Spleen (tissue), 11 donors: Measurements from ENCODE around the gene HUS1. TPM values are rescaled to one million over a fixed set of nuclear protein-coding genes. Genes with fewer than 3 reads are reported as not detected.
"Not testable (repeated sequence)": the region's sequence is repeated elsewhere in the genome, so short reads cannot be mapped to it uniquely, and the experiment has no call there.

ENCODE experiments used
- DNase-seq: peaks from one replicate; pipeline ENCODE4 v3.0.0-alpha.2; 2020
- H3K27ac ChIP-seq, 8 donors: fragments of 200-600 bp; sonication (generic) in 7 of 8; 1 replicate in 4 of 8; 2 replicates in 4 of 8; pipeline versions ENCODE4 v1.5.0 to v1.8.0; 2016 to 2021; ENCODE audit warnings: inconsistent platforms in 4 of 8, mild to moderate bottlenecking in 4 of 8, moderate library complexity in 1 of 8
- H3K27me3 ChIP-seq, 7 donors: fragments of 200-600 bp; sonication (generic) in 6 of 7; replicated peaks in 1 of 7; 1 replicate in 4 of 7; 2 replicates in 3 of 7; pipeline versions ENCODE4 v1.5.0 to v1.8.0; 2016 to 2021; ENCODE audit warnings: inconsistent platforms in 3 of 7, mild to moderate bottlenecking in 1 of 7
- H3K36me3 ChIP-seq, 6 donors: fragments of 200-600 bp; sonication (generic) in 5 of 6; 1 replicate in 4 of 6; 2 replicates in 2 of 6; pipeline versions ENCODE4 v1.5.0 to v1.8.0; 2016 to 2021; ENCODE audit warnings: inconsistent platforms in 2 of 6
- H3K4me1 ChIP-seq, 6 donors: fragments of 200-600 bp; sonication (generic) in 5 of 6; 1 replicate in 3 of 6; 2 replicates in 3 of 6; pipeline versions ENCODE4 v1.5.0 to v1.8.0; 2016 to 2021; ENCODE audit warnings: inconsistent platforms in 3 of 6
- H3K4me3 ChIP-seq, 8 donors: fragments of 200-600 bp; sonication (generic) in 7 of 8; 1 replicate in 4 of 8; 2 replicates in 4 of 8; pipeline versions ENCODE4 v1.5.0 to v1.8.0; 2016 to 2021; ENCODE audit warnings: inconsistent platforms in 4 of 8, mild to moderate bottlenecking in 4 of 8, moderate library complexity in 2 of 8
- H3K9me3 ChIP-seq, 8 donors: fragments of 200-600 bp; sonication (generic) in 7 of 8; 1 replicate in 4 of 8; 2 replicates in 4 of 8; pipeline versions ENCODE4 v1.5.0 to v1.8.0; 2016 to 2021; ENCODE audit warnings: inconsistent platforms in 4 of 8
- CTCF ChIP-seq, 11 experiments: fragments of 200-600 bp in 7 of 11; fragments of 450-650 bp in 4 of 11; sonication (generic) in 4 of 11; IDR thresholded peaks in 8 of 11; conservative IDR thresholded peaks in 3 of 11; 1 replicate in 7 of 11; 2 replicates in 4 of 11; pipeline versions ENCODE4 v1.4.0 to v1.8.0; 2016 to 2021; ENCODE audit warnings: antibody characterized with exemption in 11 of 11, inconsistent platforms in 4 of 11, mild to moderate bottlenecking in 1 of 11
- POLR2A ChIP-seq, 3 donors: fragments of 450-650 bp; IDR thresholded peaks; one replicate each; pipeline ENCODE4 v1.5.1; 2017; ENCODE audit warnings: antibody characterized with exemption in 3 of 3, mild to moderate bottlenecking in 1 of 3
- POLR2AphosphoS5 ChIP-seq, 3 donors: sonication (generic); formaldehyde crosslinking; IDR thresholded peaks; one replicate each; pipeline ENCODE4 v1.5.1; 2017; ENCODE audit warnings: antibody characterized with exemption in 3 of 3
- WGBS, 5 donors: extraction: QIAGEN DNeasy Blood & Tissue Kit in 3 of 5; methylation state at CpG; one replicate each; pipeline versions ENCODE4 v1.1.5 to v1.1.7; 2013 to 2018; 5-methylcytosine and 5-hydroxymethylcytosine counted together
- intact Hi-C: fragments of 100-400 bp; cut with DNase I; formaldehyde crosslinking; loops from one replicate; pipeline ENCODE4 v1.15.0; 2023; ENCODE audit warnings: low total_unique reads
- polyA plus RNA-seq, 3 donors: library from polyadenylated mRNA; stranded (reverse); fragments of 200-250 nt; gene quantifications; one replicate each; pipeline ENCODE4 v1.2.1, GENCODE V29; 2013
- total RNA-seq, 7 donors: library from RNA; depleted of rRNA in 3 of 7; stranded (reverse); fragments of >200 nt in 3 of 7; fragmentation: NEBNext Ultra II Directional in 4 of 7; extraction: Animal tissue kit (Norgen Biotek cat#: 25700) in 4 of 7; gene quantifications; one replicate each; pipeline versions ENCODE4 v1.1.0 to v1.2.1, GENCODE V29; 2016 to 2021
- donor health status: healthy with polysubstance abuse.
- donor health status: DM: no; HTN: no; CAD: no; lungs with moderate emphysema.
- donor health status: DM: no; HTN: no; CAD: no.
- donor health status: Bipolar disorder and iron deficiency.
- donor health status: healthy.
- donor health status: DM: no; HTN: no; CAD: no.
- donor health status: DM: yes; HTN: yes; CAD: no.

HUS1 gene
- total and polyA plus RNA-seq, 10 donors, result 4.8 to 74.2 (median 33.2) TPM

GRCh38 chr7:47932016-47932415 is 47.4 kb downstream of the HUS1 start:
- no peak for DNase-seq
- H3K27ac ChIP-seq, result no peak overlapping the region
- intact Hi-C loops, result no loop called here
- no peaks in the 10 kb centered on the region for H3K36me3 ChIP-seq
- TF ChIP-seq CTCF (IDR thresholded peaks at IDR 0.05 in 8 of 11, conservative IDR thresholded peaks at IDR 0.05 in 3 of 11), result no peak
- TF ChIP-seq POLR2A (IDR thresholded peaks at IDR 0.05), result no peak
- no peaks in the 10 kb centered on the region for H3K9me3 ChIP-seq
- WGBS, 5 donors, result 57 to 77% (median 59%) methylated on average over 6 of the region's 6 CpGs
- peaks cover 0 to 14% (median 10%) of the 10 kb centered on the region in 6 donors for H3K4me1 ChIP-seq
- no peaks in the 10 kb centered on the region for H3K27me3 ChIP-seq
- no peak overlapping the region for H3K4me3 ChIP-seq

DNA sequence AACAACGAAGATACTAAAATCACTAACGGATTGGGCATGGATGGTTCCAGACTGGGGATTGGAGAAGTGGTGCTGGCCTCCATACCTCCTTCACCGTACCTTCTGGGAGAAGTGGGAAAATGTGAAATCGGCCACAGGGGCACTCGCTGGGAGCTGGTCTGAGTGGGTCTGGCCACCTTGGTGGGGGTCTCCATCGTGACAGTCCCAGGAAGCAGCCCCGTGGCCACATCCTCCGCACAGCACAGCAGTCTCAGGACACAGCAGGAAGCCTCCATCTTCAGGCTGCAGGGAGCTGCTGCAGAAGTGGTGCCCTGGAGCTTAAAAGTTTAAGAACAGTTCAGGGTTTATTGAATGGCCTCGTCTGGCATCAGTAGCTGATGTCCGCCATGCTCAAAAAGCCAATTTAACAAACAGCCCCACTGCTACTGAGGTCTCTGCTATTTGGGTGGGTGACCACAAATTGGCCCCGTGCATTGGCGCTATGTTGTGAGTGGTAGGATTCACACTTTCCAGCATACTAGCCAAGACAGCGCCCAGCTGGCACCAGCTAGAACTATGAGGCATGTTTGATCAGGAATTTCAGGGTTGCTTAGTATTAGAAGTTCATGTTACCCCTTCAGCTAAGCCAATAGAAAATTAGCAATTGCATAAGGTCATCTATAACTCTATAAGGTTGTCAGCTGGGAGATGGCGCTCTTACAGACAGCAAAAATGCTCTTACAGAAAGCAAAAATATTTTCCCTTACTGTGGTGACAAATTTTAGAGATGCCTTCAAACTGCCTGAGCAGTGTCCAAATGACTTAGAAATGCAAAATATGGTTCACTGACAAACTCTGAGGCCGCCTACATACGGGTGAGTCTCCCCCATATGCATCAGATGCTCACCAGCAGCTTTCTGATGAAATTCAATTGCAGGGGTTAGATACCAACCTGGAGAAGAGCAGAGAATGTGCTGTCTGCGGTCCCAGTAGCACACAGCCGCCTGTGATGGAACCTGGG is 48.1 kb downstream of the HUS1 start:
- Histone ChIP-seq H3K36me3 (no peaks in the 10 kb centered on the region), H3K27me3 (no peaks in the 10 kb centered on the region), H3K9me3 (no peaks in the 10 kb centered on the region), H3K4me3 (no peak overlapping the region), H3K27ac (no peak overlapping the region), H3K4me1 (peaks cover 0 to 13% (median 3%) of the 10 kb centered on the region in 6 donors)
- no peak for DNase-seq
- intact Hi-C loops, result no loop called here
- TF ChIP-seq CTCF (IDR thresholded peaks at IDR 0.05 in 8 of 11, conservative IDR thresholded peaks at IDR 0.05 in 3 of 11) (no peak), POLR2AphosphoS5 (IDR thresholded peaks at IDR 0.05) (no peak), POLR2A (IDR thresholded peaks at IDR 0.05) (no peak)
- 88 to 93% (median 90%) methylated on average over 16 to 18 of the region's 18 CpGs for WGBS, 5 donors

GRCh38 chr7:47924266-47924665 is 55.1 kb downstream of the HUS1 start:
- intact Hi-C loops, result no loop called here
- no peaks in the 10 kb centered on the region for H3K27me3 ChIP-seq
- peaks cover 0 to 9% (median 2%) of the 10 kb centered on the region in 6 donors for H3K4me1 ChIP-seq
- DNase-seq, result no peak
- H3K27ac ChIP-seq, result no peak overlapping the region
- no peaks in the 10 kb centered on the region for H3K36me3 ChIP-seq
- WGBS, 5 donors, result 44 to 72% (median 69%) methylated on average over 2 of the region's 2 CpGs
- peaks cover 0 to 9% (median 0%) of the 10 kb centered on the region in 8 donors for H3K9me3 ChIP-seq
- H3K4me3 ChIP-seq, result no peak overlapping the region
- TF ChIP-seq POLR2AphosphoS5 (IDR thresholded peaks at IDR 0.05) (no peak), POLR2A (IDR thresholded peaks at IDR 0.05) (no peak), CTCF (IDR thresholded peaks at IDR 0.05 in 8 of 11, conservative IDR thresholded peaks at IDR 0.05 in 3 of 11) (no peak)

DNA sequence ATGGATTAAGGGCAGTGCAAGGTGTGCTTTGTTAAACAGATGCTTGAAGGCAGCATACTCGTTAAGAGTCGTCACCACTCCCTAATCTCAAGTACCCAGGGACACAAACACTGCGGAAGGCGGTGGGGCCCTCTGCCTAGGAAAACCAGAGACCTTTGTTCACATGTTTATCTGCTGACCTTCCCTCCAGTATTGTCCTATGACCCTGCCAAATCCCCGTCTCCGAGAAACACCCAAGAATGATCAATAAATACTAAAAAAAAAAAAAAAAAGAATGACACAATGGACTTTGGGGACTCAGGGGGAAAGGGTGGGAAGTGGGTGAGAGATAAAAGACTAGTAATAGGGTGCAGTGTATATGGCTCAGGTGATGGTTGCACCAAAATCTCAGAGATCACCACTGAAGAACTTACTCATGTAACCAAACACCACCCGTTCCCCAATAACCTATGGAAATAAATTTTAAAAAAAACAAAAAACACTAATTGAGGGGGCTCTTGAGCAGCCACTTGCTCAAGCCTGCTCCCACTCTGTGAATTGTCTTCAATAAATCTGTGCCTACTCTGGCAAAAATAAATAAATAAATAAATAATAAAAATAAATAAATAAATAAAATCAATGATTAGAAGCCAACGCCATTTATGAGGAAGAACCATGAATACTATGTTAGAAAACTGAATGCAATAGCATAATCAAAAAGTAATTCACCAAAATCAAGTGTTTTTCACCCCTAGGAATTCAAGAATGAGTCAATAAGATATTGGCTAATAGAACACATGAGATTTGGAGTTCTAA is 56.1 kb downstream of the HUS1 start:
- intact Hi-C loops, H3K4me1 ChIP-seq: not testable (repeated sequence)
- 71 to 89% (median 88%) methylated on average over 8 of the region's 8 CpGs for WGBS, 5 donors

DNA sequence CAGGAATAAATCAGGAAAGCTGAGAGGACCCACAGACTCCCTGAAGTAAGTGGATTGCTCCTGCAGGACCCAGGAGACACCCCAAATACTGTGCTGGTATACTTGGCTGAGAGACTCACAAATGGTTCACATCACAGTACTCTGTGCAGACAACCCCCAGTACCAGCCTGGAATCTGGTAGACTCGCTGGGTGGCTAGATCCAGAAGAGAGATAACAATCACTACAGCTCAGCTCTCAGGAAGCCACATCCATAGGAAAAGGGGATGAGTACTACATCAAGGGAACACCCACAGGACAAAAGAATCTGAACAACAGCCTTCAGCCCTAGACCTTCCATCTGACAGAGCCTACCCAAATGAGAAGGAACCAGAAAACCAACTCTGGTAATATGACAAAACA is 62.9 kb downstream of the HUS1 start:
- DNase-seq, H3K4me3 ChIP-seq, H3K9me3 ChIP-seq, H3K36me3 ChIP-seq, H3K27me3 ChIP-seq, H3K4me1 ChIP-seq, intact Hi-C loops, H3K27ac ChIP-seq: not testable (repeated sequence)
- 69 to 80% (median 77%) methylated on average over 1 of the region's 1 CpG for WGBS, 5 donors

More for the DNA sequence above, 56.1 kb downstream of the HUS1 start:
- H3K36me3 ChIP-seq, H3K9me3 ChIP-seq, H3K4me3 ChIP-seq, H3K27ac ChIP-seq, DNase-seq, H3K27me3 ChIP-seq: not testable (repeated sequence)
